Neural cell (in vitro differentiated cells): Measurements from ENCODE around the gene CAP2. TPM values are rescaled to one million over a fixed set of nuclear protein-coding genes. Genes with fewer than 3 reads are reported as not detected.

Experiments used
- H2AFZ ChIP-seq: fragments of 200-600, 300-800 bp; sonication (generic), shearing (Covaris generic); 2 replicates; pipeline ENCODE4 v1.6.0; 2014; ENCODE audit warnings: low read depth, mild to moderate bottlenecking, antibody characterized with exemption, low read length, moderate library complexity
- H3F3A ChIP-seq: fragments of 200-600 bp; shearing (Covaris generic); 2 replicates; pipeline ENCODE4 v1.6.1; 2016; ENCODE audit warnings: mild to moderate bottlenecking, moderate library complexity, mixed read lengths, antibody characterized with exemption, low read length; ENCODE audit not compliant: insufficient read depth, poor library complexity, severe bottlenecking
- H3K27ac ChIP-seq: fragments of 200-600, 300-800 bp; sonication (generic), shearing (Covaris generic); 2 replicates; pipeline ENCODE4 v1.5.1; 2014; ENCODE audit warnings: mild to moderate bottlenecking, low read length, moderate library complexity
- H3K27me3 ChIP-seq: fragments of 300-800, 200-600 bp; sonication (generic), shearing (Covaris generic); 2 replicates; pipeline ENCODE4 v1.6.0; 2014; ENCODE audit warnings: mild to moderate bottlenecking, low read depth, low read length, moderate library complexity; ENCODE audit not compliant: insufficient read depth
- H3K36me3 ChIP-seq: fragments of 300-800, 200-600 bp; sonication (generic), shearing (Covaris generic); 2 replicates; pipeline ENCODE4 v1.5.1; 2014; ENCODE audit warnings: mild to moderate bottlenecking, antibody characterized with exemption, low read length, moderate library complexity; ENCODE audit not compliant: insufficient read depth
- H3K4me2 ChIP-seq: fragments of 300-800, 200-600 bp; sonication (generic), shearing (Covaris generic); 2 replicates; pipeline ENCODE4 v1.6.0; 2014; ENCODE audit warnings: mild to moderate bottlenecking, low read length
- H3K4me3 ChIP-seq: fragments of 300-800, 200-600 bp; sonication (generic), shearing (Covaris generic); 2 replicates; pipeline ENCODE4 v1.5.1; 2014; ENCODE audit warnings: mild to moderate bottlenecking, low read length, moderate library complexity
- H3K79me2 ChIP-seq: fragments of 200-600 bp; shearing (Covaris generic); replicated peaks from 2 replicates; pipeline ENCODE4 v1.6.0; 2014; ENCODE audit warnings: mild to moderate bottlenecking, low read length, moderate library complexity; ENCODE audit not compliant: insufficient read depth
- H3K9ac ChIP-seq: fragments of 300-800, 200-600 bp; sonication (generic), shearing (Covaris generic); 2 replicates; pipeline ENCODE4 v1.6.1; 2016; ENCODE audit warnings: mild to moderate bottlenecking, low read length, mixed read lengths
- H3K9me2 ChIP-seq: fragments of 200-600 bp; shearing (Covaris generic); 2 replicates; pipeline ENCODE4 v1.6.1; 2016; ENCODE audit warnings: mild to moderate bottlenecking, low read length, mixed read lengths; ENCODE audit not compliant: insufficient read depth
- H3K9me3 ChIP-seq: fragments of 200-600, 300-800 bp; sonication (generic), shearing (Covaris generic); 2 replicates; pipeline ENCODE4 v1.6.1; 2016; ENCODE audit warnings: mild to moderate bottlenecking, mixed run types, low read length, moderate library complexity, mixed read lengths
- H4K20me1 ChIP-seq: fragments of 200-600 bp; shearing (Covaris generic); 2 replicates; pipeline ENCODE4 v1.6.1; 2016; ENCODE audit warnings: mild to moderate bottlenecking, mixed run types; ENCODE audit not compliant: insufficient read depth
- EP300 ChIP-seq: fragments of 450-650 bp; conservative IDR thresholded peaks from 2 replicates; pipeline ENCODE4 v1.6.1; 2014; ENCODE audit warnings: antibody characterized with exemption, mild to moderate bottlenecking, moderate library complexity; ENCODE audit not compliant: poor library complexity, severe bottlenecking
- EZH2 ChIP-seq: fragments of 200-600, 300-800 bp; shearing (Covaris generic), sonication (generic); IDR thresholded peaks from 2 replicates; pipeline ENCODE4 v1.6.1; 2014; ENCODE audit warnings: antibody characterized with exemption, low read length, borderline replicate concordance, mild to moderate bottlenecking; ENCODE audit not compliant: insufficient read depth, poor library complexity, severe bottlenecking
- MXI1 ChIP-seq: fragments of 450-650 bp; conservative IDR thresholded peaks from 2 replicates; pipeline ENCODE4 v1.6.1; 2014; ENCODE audit warnings: antibody characterized with exemption, mild to moderate bottlenecking; ENCODE audit not compliant: poor library complexity, severe bottlenecking
- POLR2AphosphoS5 ChIP-seq: IDR thresholded peaks from 2 replicates; pipeline ENCODE4 v1.6.1; 2012
- RAD21 ChIP-seq: fragments of 450-650 bp; conservative IDR thresholded peaks from 2 replicates; pipeline ENCODE4 v1.6.1; 2014; ENCODE audit warnings: antibody characterized with exemption, mild to moderate bottlenecking, moderate library complexity
- SMC3 ChIP-seq: fragments of 450-650 bp; conservative IDR thresholded peaks from 2 replicates; pipeline ENCODE4 v1.6.1; 2014; ENCODE audit warnings: antibody characterized with exemption, mild to moderate bottlenecking, moderate library complexity; ENCODE audit not compliant: poor library complexity
- TAF1 ChIP-seq: IDR thresholded peaks from 2 replicates; pipeline ENCODE4 v1.6.1; 2012; ENCODE audit warnings: low read depth
- polyA plus RNA-seq: library from polyadenylated mRNA; depleted of rRNA; stranded (reverse); fragments of >200 nt; gene quantifications from 2 replicates; pipeline ENCODE4 v1.2.3, GENCODE V29; 2014
- TF ChIP-seq, protein P1 (sequence below): fragments of 450-650 bp; IDR thresholded peaks from 2 replicates; pipeline ENCODE4 v1.5.1; 2014; ENCODE audit warnings: antibody characterized with exemption, mild to moderate bottlenecking, moderate library complexity; ENCODE audit not compliant: poor library complexity, severe bottlenecking
- TF ChIP-seq, protein P2 (sequence below): IDR thresholded peaks from 2 replicates; pipeline ENCODE4 v1.6.1; 2012; ENCODE audit warnings: borderline replicate concordance

Gene CAP2
- polyA plus RNA-seq, 1 donor from 2014 or later: 13.4 TPM

DNA sequence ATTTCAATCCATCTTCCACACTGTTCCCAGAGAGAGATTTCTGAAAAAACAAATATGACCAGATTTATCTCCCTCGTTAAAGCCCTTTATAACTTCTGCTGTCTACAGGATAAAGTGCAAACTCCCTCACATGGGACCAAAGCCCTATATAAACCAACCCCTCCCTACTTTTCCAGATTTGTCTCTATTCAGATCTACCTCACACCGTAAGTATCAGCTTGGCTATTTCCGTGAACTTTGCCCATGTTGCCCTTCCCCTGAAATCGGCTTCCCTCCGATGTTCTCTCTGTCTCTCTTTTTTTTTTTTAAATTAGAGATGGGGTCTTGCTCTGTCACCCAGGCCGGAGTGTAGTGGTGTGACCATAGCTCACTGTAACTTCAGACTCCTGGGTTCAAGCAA, 194.6 kb downstream of the CAP2 start:
- Histone ChIP-seq H3K27me3 (no peaks in the 10 kb centered on the region), H3K36me3 (no peaks in the 10 kb centered on the region), H3K4me3 (no peak overlapping the region), H3K79me2 (no peaks in the 10 kb centered on the region), H3K9me3 (no peaks in the 10 kb centered on the region), H3F3A (no peaks in the 10 kb centered on the region), H3K9me2 (no peaks in the 10 kb centered on the region), H4K20me1 (no peaks in the 10 kb centered on the region), H3K9ac (no peak overlapping the region), H3K4me2 (no peak overlapping the region), H3K27ac (no peak overlapping the region), H2AFZ (no peak overlapping the region)
- no peak for TF ChIP-seq TAF1
- no peak for TF ChIP-seq POLR2AphosphoS5

GRCh38 chr6:17589406-17590096, 196.2 kb downstream of the CAP2 start:
- Histone ChIP-seq H3K9me3 (no peaks in the 10 kb centered on the region), H3F3A (no peaks in the 10 kb centered on the region), H3K27me3 (no peaks in the 10 kb centered on the region), H3K9me2 (no peaks in the 10 kb centered on the region), H3K79me2 (no peaks in the 10 kb centered on the region), H3K36me3 (no peaks in the 10 kb centered on the region), H3K9ac (no peak overlapping the region), H3K4me3 (no peak overlapping the region), H3K27ac (no peak overlapping the region), H4K20me1 (no peaks in the 10 kb centered on the region), H2AFZ (no peak overlapping the region), H3K4me2 (no peak overlapping the region)
- TF ChIP-seq EP300 (no peak), POLR2AphosphoS5 (no peak), RAD21 (no peak), MXI1 (no peak), SMC3 (no peak), EZH2 (no peak), TAF1 (no peak)
- TF ChIP-seq, protein P1, sequence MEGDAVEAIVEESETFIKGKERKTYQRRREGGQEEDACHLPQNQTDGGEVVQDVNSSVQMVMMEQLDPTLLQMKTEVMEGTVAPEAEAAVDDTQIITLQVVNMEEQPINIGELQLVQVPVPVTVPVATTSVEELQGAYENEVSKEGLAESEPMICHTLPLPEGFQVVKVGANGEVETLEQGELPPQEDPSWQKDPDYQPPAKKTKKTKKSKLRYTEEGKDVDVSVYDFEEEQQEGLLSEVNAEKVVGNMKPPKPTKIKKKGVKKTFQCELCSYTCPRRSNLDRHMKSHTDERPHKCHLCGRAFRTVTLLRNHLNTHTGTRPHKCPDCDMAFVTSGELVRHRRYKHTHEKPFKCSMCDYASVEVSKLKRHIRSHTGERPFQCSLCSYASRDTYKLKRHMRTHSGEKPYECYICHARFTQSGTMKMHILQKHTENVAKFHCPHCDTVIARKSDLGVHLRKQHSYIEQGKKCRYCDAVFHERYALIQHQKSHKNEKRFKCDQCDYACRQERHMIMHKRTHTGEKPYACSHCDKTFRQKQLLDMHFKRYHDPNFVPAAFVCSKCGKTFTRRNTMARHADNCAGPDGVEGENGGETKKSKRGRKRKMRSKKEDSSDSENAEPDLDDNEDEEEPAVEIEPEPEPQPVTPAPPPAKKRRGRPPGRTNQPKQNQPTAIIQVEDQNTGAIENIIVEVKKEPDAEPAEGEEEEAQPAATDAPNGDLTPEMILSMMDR: no peak
- TF ChIP-seq, protein P2, sequence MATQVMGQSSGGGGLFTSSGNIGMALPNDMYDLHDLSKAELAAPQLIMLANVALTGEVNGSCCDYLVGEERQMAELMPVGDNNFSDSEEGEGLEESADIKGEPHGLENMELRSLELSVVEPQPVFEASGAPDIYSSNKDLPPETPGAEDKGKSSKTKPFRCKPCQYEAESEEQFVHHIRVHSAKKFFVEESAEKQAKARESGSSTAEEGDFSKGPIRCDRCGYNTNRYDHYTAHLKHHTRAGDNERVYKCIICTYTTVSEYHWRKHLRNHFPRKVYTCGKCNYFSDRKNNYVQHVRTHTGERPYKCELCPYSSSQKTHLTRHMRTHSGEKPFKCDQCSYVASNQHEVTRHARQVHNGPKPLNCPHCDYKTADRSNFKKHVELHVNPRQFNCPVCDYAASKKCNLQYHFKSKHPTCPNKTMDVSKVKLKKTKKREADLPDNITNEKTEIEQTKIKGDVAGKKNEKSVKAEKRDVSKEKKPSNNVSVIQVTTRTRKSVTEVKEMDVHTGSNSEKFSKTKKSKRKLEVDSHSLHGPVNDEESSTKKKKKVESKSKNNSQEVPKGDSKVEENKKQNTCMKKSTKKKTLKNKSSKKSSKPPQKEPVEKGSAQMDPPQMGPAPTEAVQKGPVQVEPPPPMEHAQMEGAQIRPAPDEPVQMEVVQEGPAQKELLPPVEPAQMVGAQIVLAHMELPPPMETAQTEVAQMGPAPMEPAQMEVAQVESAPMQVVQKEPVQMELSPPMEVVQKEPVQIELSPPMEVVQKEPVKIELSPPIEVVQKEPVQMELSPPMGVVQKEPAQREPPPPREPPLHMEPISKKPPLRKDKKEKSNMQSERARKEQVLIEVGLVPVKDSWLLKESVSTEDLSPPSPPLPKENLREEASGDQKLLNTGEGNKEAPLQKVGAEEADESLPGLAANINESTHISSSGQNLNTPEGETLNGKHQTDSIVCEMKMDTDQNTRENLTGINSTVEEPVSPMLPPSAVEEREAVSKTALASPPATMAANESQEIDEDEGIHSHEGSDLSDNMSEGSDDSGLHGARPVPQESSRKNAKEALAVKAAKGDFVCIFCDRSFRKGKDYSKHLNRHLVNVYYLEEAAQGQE: no peak

DNA sequence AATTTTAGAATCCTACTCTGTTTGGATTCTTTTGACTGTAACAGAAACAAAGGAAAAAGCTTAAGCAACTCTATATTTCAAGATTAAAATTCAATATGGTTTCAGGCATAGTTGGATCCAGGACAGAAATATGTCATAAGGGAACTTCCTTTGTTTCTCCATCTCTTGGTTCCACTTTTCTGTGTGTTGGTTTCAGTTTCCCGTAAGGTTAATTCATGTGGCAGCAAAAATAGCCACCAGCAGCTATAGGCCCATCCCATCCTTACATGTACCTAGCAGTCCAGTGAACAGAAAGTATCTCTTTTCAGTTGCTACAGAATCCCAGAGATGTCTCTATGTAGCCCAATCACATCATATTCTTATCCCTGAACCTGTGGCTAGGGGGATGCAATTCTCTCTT, 197.9 kb downstream of the CAP2 start:
- Histone ChIP-seq H3K36me3 (no peaks in the 10 kb centered on the region), H3K9me3 (no peaks in the 10 kb centered on the region), H3K9ac (no peak overlapping the region), H3K4me2 (no peak overlapping the region), H3K27ac (no peak overlapping the region), H2AFZ (no peak overlapping the region), H3K9me2 (no peaks in the 10 kb centered on the region), H3K27me3 (no peaks in the 10 kb centered on the region), H3K4me3 (no peak overlapping the region), H4K20me1 (no peaks in the 10 kb centered on the region), H3F3A (no peaks in the 10 kb centered on the region), H3K79me2 (no peaks in the 10 kb centered on the region)
- TF ChIP-seq TAF1 (no peak), SMC3 (no peak), MXI1 (no peak), RAD21 (no peak), EP300 (no peak), EZH2 (no peak), POLR2AphosphoS5 (no peak)
- TF ChIP-seq, protein P2: no peak
- TF ChIP-seq, protein P1: no peak
